NCI-H460 (cell line): ENCODE data around the gene TLE7. TPM values are rescaled to one million over a fixed set of nuclear protein-coding genes. Genes with fewer than 3 reads are reported as not detected.
A peak's percentile ranks its signal among the peaks of the same experiment; 100 is the strongest.

Experiments used
- DNase-seq: peaks from one replicate; pipeline ENCODE4 v3.0.0-alpha.2; 2016; ENCODE audit warnings: low read depth; ENCODE audit errors: extremely low read depth
- total RNA-seq: library from RNA; depleted of rRNA; stranded (reverse); fragments of >200 nt; shearing (Covaris generic); gene quantifications from 2 replicates; pipeline ENCODE4 v1.2.3, GENCODE V29; 2014

TLE7 gene
- total RNA-seq, 1 experiment from 2014 or later, result not detected

- DNase-seq, result no peak
Observed at GRCh38 chr16:71414038-71414437, 27.8 kb downstream of the TLE7 start.

GRCh38 chr16:71413341-71413740, 28.5 kb downstream of the TLE7 start:
- no peak for DNase-seq

- peak; percentile 63 for DNase-seq
Observed at GRCh38 chr16:71412270-71413160, 29.3 kb downstream of the TLE7 start.

- DNase-seq, result no peak
Observed at GRCh38 chr16:71410146-71410545, 31.7 kb downstream of the TLE7 start.

- DNase-seq, result no peak
Observed at GRCh38 chr16:71409011-71409775, 32.7 kb downstream of the TLE7 start.

- DNase-seq, result no peak
Observed at GRCh38 chr16:71408536-71408935, 33.3 kb downstream of the TLE7 start.

- DNase-seq, result no peak
Observed at GRCh38 chr16:71407731-71408130, 34.1 kb downstream of the TLE7 start.

GRCh38 chr16:71406724-71407123, 35.1 kb downstream of the TLE7 start:
- no peak for DNase-seq

- DNase-seq, result no peak
Observed at GRCh38 chr16:71406316-71406715, 35.5 kb downstream of the TLE7 start.

- no peak for DNase-seq
Observed at GRCh38 chr16:71404364-71404763, 37.5 kb downstream of the TLE7 start.

- no peak for DNase-seq
Observed at GRCh38 chr16:71402674-71403073, 39.2 kb downstream of the TLE7 start.

GRCh38 chr16:71402007-71402406, 39.8 kb downstream of the TLE7 start:
- no peak for DNase-seq

GRCh38 chr16:71399801-71400563, 41.9 kb downstream of the TLE7 start:
- DNase-seq, result no peak

- DNase-seq, result no peak
Observed at GRCh38 chr16:71396594-71396993, 45.3 kb downstream of the TLE7 start.

- no peak for DNase-seq
Observed at GRCh38 chr16:71389330-71389729, 52.5 kb downstream of the TLE7 start.

GRCh38 chr16:71387045-71387871, 54.6 kb downstream of the TLE7 start:
- DNase-seq, result no peak

- no peak for DNase-seq
Observed at GRCh38 chr16:71384073-71384724, 57.7 kb downstream of the TLE7 start.

- DNase-seq, result no peak
Observed at GRCh38 chr16:71383054-71383773, 58.6 kb downstream of the TLE7 start.

- no peak for DNase-seq
Observed at GRCh38 chr16:71380831-71381230, 61.0 kb downstream of the TLE7 start.
